ENCODE results near the gene KCNG2.

KCNG2 gene

GRCh38 chr18:79852561-79853302 is 55.0 kb downstream of the KCNG2 start:
- Histone ChIP-seq H3K9me3 (replicated peaks in 1 of 11) (no peaks in the 10 kb centered on the region), H3K4me2 (peak overlapping the region in 10 of 11 experiments; percentile 38 to 95 (median 88); a peak in 19 of 22 replicates), H3K9ac (0 out of 22 replicates have a peak overlapping the region, but pooled peaks of 1 of the 11 experiments have one; percentile 56), H4K20me1 (0 out of 22 replicates have a peak, but pooled peaks cover 0 to 4% (median 0%) of the 10 kb centered on the region in 11 experiments), H3K27ac (no peak overlapping the region; a peak in 1 of 22 replicates), H3K36me3 (no peaks in the 10 kb centered on the region), H3K4me1 (peaks cover 35 to 55% (median 49%) of the 10 kb centered on the region in 10 experiments), H3K27me3 (peaks cover 0 to 35% (median 0%) of the 10 kb centered on the region in 11 experiments; a peak in 6 of 22 replicates), H3K4me3 (no peak overlapping the region)
- no peak for TF ChIP-seq Cebpa-rat (IDR thresholded peaks at IDR 0.05)

- peaks cover 35 to 57% (median 49%) of the 10 kb centered on the region in 10 experiments for H3K4me1 ChIP-seq
- H3K9ac ChIP-seq = peak overlapping the region in 6 of 11 experiments; percentile 1 to 56 (median 30); a peak in 8 of 22 replicates
- no peak for TF ChIP-seq Cebpa-rat (IDR thresholded peaks at IDR 0.05)
- H3K36me3 ChIP-seq = no peaks in the 10 kb centered on the region
- H3K4me2 ChIP-seq = peak overlapping the region; percentile 38 to 95 (median 87)
- no peaks in the 10 kb centered on the region for H3K9me3 ChIP-seq (replicated peaks in 1 of 11)
- H3K27ac ChIP-seq = peak overlapping the region in 3 of 11 experiments; percentile 14 to 66 (median 28); a peak in 4 of 22 replicates
- H3K27me3 ChIP-seq = peaks cover 0 to 35% (median 0%) of the 10 kb centered on the region in 11 experiments; a peak in 6 of 22 replicates
- H3K4me3 ChIP-seq = peak overlapping the region in 1 of 10 experiments; percentile 6; a peak in 2 of 20 replicates
- H4K20me1 ChIP-seq = 0 out of 22 replicates have a peak, but pooled peaks cover 0 to 4% (median 0%) of the 10 kb centered on the region in 11 experiments
Observed at GRCh38 chr18:79853303-79853992, 55.7 kb downstream of the KCNG2 start.

GRCh38 chr18:79853993-79854364 is 56.2 kb downstream of the KCNG2 start:
- H3K36me3 ChIP-seq = no peaks in the 10 kb centered on the region
- H3K9me3 ChIP-seq (replicated peaks in 1 of 11) = no peaks in the 10 kb centered on the region
- H3K4me2 ChIP-seq = peak overlapping the region; percentile 38 to 95 (median 87)
- peak overlapping the region in 3 of 11 experiments; percentile 14 to 66 (median 28); a peak in 5 of 22 replicates for H3K27ac ChIP-seq
- peak overlapping the region in 1 of 10 experiments; percentile 6; a peak in 3 of 20 replicates for H3K4me3 ChIP-seq
- H3K27me3 ChIP-seq = peaks cover 0 to 35% (median 0%) of the 10 kb centered on the region in 11 experiments; a peak in 6 of 22 replicates
- 0 out of 22 replicates have a peak, but pooled peaks cover 0 to 4% (median 0%) of the 10 kb centered on the region in 11 experiments for H4K20me1 ChIP-seq
- TF ChIP-seq Cebpa-rat (IDR thresholded peaks at IDR 0.05) = no peak
- peaks cover 35 to 57% (median 49%) of the 10 kb centered on the region in 10 experiments for H3K4me1 ChIP-seq
- peak overlapping the region in 6 of 11 experiments; percentile 1 to 56 (median 30); a peak in 5 of 22 replicates for H3K9ac ChIP-seq

GRCh38 chr18:79855147-79855933 is 57.6 kb downstream of the KCNG2 start:
- Histone ChIP-seq H4K20me1 (0 out of 22 replicates have a peak, but pooled peaks cover 0 to 4% (median 0%) of the 10 kb centered on the region in 11 experiments), H3K9me3 (replicated peaks in 1 of 11) (0 out of 22 replicates have a peak, but pooled peaks cover 0 to 2% (median 0%) of the 10 kb centered on the region in 11 experiments), H3K4me2 (peak overlapping the region; percentile 81 to 95 (median 89)), H3K27ac (peak overlapping the region in 8 of 11 experiments; percentile 22 to 67 (median 58); a peak in 15 of 22 replicates), H3K9ac (peak overlapping the region in 9 of 11 experiments; percentile 6 to 66 (median 52); a peak in 13 of 22 replicates), H3K4me3 (peak overlapping the region in 1 of 10 experiments; percentile 10; a peak in 2 of 20 replicates), H3K36me3 (no peaks in the 10 kb centered on the region), H3K4me1 (peaks cover 35 to 57% (median 49%) of the 10 kb centered on the region in 10 experiments), H3K27me3 (peaks cover 0 to 35% (median 0%) of the 10 kb centered on the region in 11 experiments; a peak in 6 of 22 replicates)
- no peak for TF ChIP-seq Cebpa-rat (IDR thresholded peaks at IDR 0.05)

- H3K9ac ChIP-seq = peak overlapping the region; percentile 6 to 58 (median 35); a peak in 17 of 22 replicates
- H3K4me3 ChIP-seq = peak overlapping the region in 9 of 10 experiments; percentile 1 to 37 (median 22); a peak in 6 of 20 replicates
- H3K9me3 ChIP-seq (replicated peaks in 1 of 11) = peaks cover 4 to 9% (median 7%) of the 10 kb centered on the region in 11 experiments
- H3K27ac ChIP-seq = peak overlapping the region in 7 of 11 experiments; percentile 15 to 63 (median 46); a peak in 13 of 22 replicates
- peak overlapping the region; percentile 81 to 95 (median 89) for H3K4me2 ChIP-seq
- peaks cover 0 to 35% (median 0%) of the 10 kb centered on the region in 11 experiments; a peak in 6 of 22 replicates for H3K27me3 ChIP-seq
- peaks cover 35 to 57% (median 49%) of the 10 kb centered on the region in 10 experiments for H3K4me1 ChIP-seq
- 0 out of 22 replicates have a peak, but pooled peaks cover 0 to 4% (median 0%) of the 10 kb centered on the region in 11 experiments for H4K20me1 ChIP-seq
- H3K36me3 ChIP-seq = no peaks in the 10 kb centered on the region
- no peak for TF ChIP-seq Cebpa-rat (IDR thresholded peaks at IDR 0.05)
Observed at GRCh38 chr18:79856119-79857007, 58.6 kb downstream of the KCNG2 start.

- H3K4me2 ChIP-seq = peak overlapping the region; percentile 8 to 95 (median 87); a peak in 18 of 22 replicates
- peaks cover 0 to 35% (median 0%) of the 10 kb centered on the region in 11 experiments; a peak in 6 of 22 replicates for H3K27me3 ChIP-seq
- H3K36me3 ChIP-seq = no peaks in the 10 kb centered on the region
- H3K27ac ChIP-seq = peak overlapping the region in 3 of 11 experiments; percentile 47 to 63 (median 50); a peak in 4 of 22 replicates
- no peak overlapping the region for H3K4me3 ChIP-seq
- H3K4me1 ChIP-seq = peaks cover 35 to 57% (median 49%) of the 10 kb centered on the region in 10 experiments
- peaks cover 12 to 18% (median 15%) of the 10 kb centered on the region in 11 experiments for H3K9me3 ChIP-seq (replicated peaks in 1 of 11)
- peak overlapping the region in 1 of 11 experiments; percentile 45; a peak in 2 of 22 replicates for H3K9ac ChIP-seq
- no peak; a peak in 1 of 22 replicates for TF ChIP-seq Cebpa-rat (IDR thresholded peaks at IDR 0.05)
- H4K20me1 ChIP-seq = 0 out of 22 replicates have a peak, but pooled peaks cover 0 to 4% (median 0%) of the 10 kb centered on the region in 11 experiments
Observed at GRCh38 chr18:79857082-79857671, 59.4 kb downstream of the KCNG2 start.
